K562 (cell line): ENCODE measurements around the gene PITPNC1. TPM values are rescaled to one million over a fixed set of nuclear protein-coding genes. Genes with fewer than 3 reads are reported as not detected.

ENCODE experiments used
- ATAC-seq: fragments of 200-7000 bp; cut with Tn5 transposase; 3 replicates; pipeline ENCODE4 v1.9.1; 2020; ENCODE audit warnings: moderate library complexity
- BruUV-seq: library from RNA; stranded (reverse); fragments of 400-500 nt; replicated peaks from 2 replicates; lab custom pipeline; 2021; lab: Mats Ljungman, UMichigan
- CTCF ChIA-PET: fragments of 300-600 bp; formaldehyde crosslinking; extraction: SDS; loops from one replicate; lab custom pipeline; 2021; ENCODE audit warnings: low intra/inter-chr PET ratio; lab: Yijun Ruan, JAX
- POLR2A ChIA-PET: fragments of 300-600, 350-650 bp; sonication (Branson Sonifier 250); formaldehyde crosslinking; extraction: SDS; loops from one replicate; lab custom pipeline; 2021; ENCODE audit warnings: antibody characterized with exemption, inconsistent platforms; lab: Yijun Ruan, JAX
- DNase-seq, 4 experiments: peaks; one replicate each; pipeline versions ENCODE4 v3.0.0 to v3.0.0-alpha.2; 2011 to 2018; ENCODE audit warnings: low spot score in 3 of 4, mixed read lengths in 3 of 4; ENCODE audit errors: extremely low read depth in 1 of 4
- FAIRE-seq: peaks from 2 replicates; lab custom pipeline; 2011; peaks lifted over from hg19 to GRCh38; lab: Jason Lieb, UNC
- H2AFZ ChIP-seq: 2 replicates; pipeline ENCODE4 v1.6.0; 2011; ENCODE audit warnings: low read depth, low read length, control low read depth, inconsistent platforms
- H3K27ac ChIP-seq: fragments of 200-600 bp; 3 replicates; pipeline ENCODE4 v1.8.0; 2011; ENCODE audit warnings: low read depth, mild to moderate bottlenecking, control low read depth, inconsistent platforms, low read length, moderate library complexity, mixed read lengths; ENCODE audit errors: extremely low read depth
- H3K27me3 ChIP-seq, 2 experiments: fragments of 300-600 bp in 1 of 2; 2 replicates in 1 of 2; 3 replicates in 1 of 2; pipeline versions ENCODE4 v1.6.0 to v1.8.0; 2011; ENCODE audit warnings: inconsistent platforms in 2 of 2, low read length in 2 of 2, mild to moderate bottlenecking in 1 of 2, mixed read lengths in 1 of 2, moderate library complexity in 1 of 2; ENCODE audit not compliant: control insufficient read depth in 2 of 2, insufficient read depth in 2 of 2
- H3K36me3 ChIP-seq: fragments of 300-600 bp; 3 replicates; pipeline ENCODE4 v1.8.0; 2011; ENCODE audit warnings: mild to moderate bottlenecking, low read length, inconsistent platforms; ENCODE audit not compliant: control insufficient read depth, insufficient read depth
- H3K4me1 ChIP-seq, 2 experiments: fragments of 200-600 bp in 1 of 2; replicated peaks in 1 of 2; 2 replicates in 1 of 2; 3 replicates in 1 of 2; pipeline versions ENCODE4 v1.5.1 to v1.8.0; 2011; ENCODE audit warnings: inconsistent platforms in 2 of 2, low read length in 2 of 2, mild to moderate bottlenecking in 1 of 2, mixed read lengths in 1 of 2, moderate library complexity in 1 of 2; ENCODE audit not compliant: control insufficient read depth in 2 of 2, insufficient read depth in 2 of 2
- H3K4me2 ChIP-seq: 2 replicates; pipeline ENCODE4 v1.6.1; 2011; ENCODE audit warnings: low read length, control low read depth, inconsistent platforms, mixed read lengths; ENCODE audit not compliant: insufficient read depth
- H3K4me3 ChIP-seq: fragments of 200-600 bp; sonication (generic), shearing (Covaris generic); 2 replicates; pipeline ENCODE4 v1.5.1; 2016; ENCODE audit warnings: control low read depth, inconsistent platforms
- H3K79me2 ChIP-seq: fragments of 200-600 bp; 3 replicates; pipeline ENCODE4 v1.8.0; 2011; ENCODE audit warnings: low read length, inconsistent platforms; ENCODE audit not compliant: control insufficient read depth, insufficient read depth
- H3K9ac ChIP-seq, 2 experiments: 2 replicates each; pipeline versions ENCODE4 v1.6.0 to v1.6.1; 2011; ENCODE audit warnings: low read depth in 2 of 2, low read length in 2 of 2, control low read depth in 1 of 2, inconsistent platforms in 1 of 2, mild to moderate bottlenecking in 1 of 2, mixed read lengths in 1 of 2; ENCODE audit not compliant: insufficient read depth in 1 of 2
- H3K9me1 ChIP-seq: one replicate; pipeline ENCODE4 v1.6.0; 2011; ENCODE audit warnings: inconsistent platforms, mild to moderate bottlenecking, low read length, moderate library complexity; ENCODE audit not compliant: control insufficient read depth, insufficient read depth
- H3K9me3 ChIP-seq: replicated peaks from 2 replicates; pipeline ENCODE4 v1.5.1; 2011; ENCODE audit warnings: low read depth, low read length, inconsistent platforms; ENCODE audit not compliant: control insufficient read depth, insufficient read depth
- H4K20me1 ChIP-seq: replicated peaks from 2 replicates; pipeline ENCODE4 v1.6.1; 2011; ENCODE audit warnings: low read length, inconsistent platforms, mixed read lengths; ENCODE audit not compliant: control insufficient read depth, insufficient read depth
- CHD1 ChIP-seq: fragments of 200-600 bp; sonication (generic); IDR thresholded peaks from one replicate; pipeline ENCODE4 v1.6.1; 2012; ENCODE audit warnings: mild to moderate bottlenecking, moderate library complexity, low read length, inconsistent platforms
- EHMT2 ChIP-seq: fragments of 450-650 bp; IDR thresholded peaks from 2 replicates; pipeline ENCODE4 v1.6.1; 2018; ENCODE audit warnings: antibody characterized with exemption
- HINFP ChIP-seq: fragments of 450-650 bp; conservative IDR thresholded peaks from 2 replicates; pipeline ENCODE4 v1.6.1; 2016; ENCODE audit warnings: missing genetic modification characterization, low read depth, mild to moderate bottlenecking, control low read depth, missing compliant biosample characterization
- HMBOX1 ChIP-seq: sonication (generic); IDR thresholded peaks from 2 replicates; pipeline ENCODE4 v1.6.1; 2016
- STAT5B ChIP-seq: fragments of 250-450 bp; sonication (Bioruptor Pico); IDR thresholded peaks from 2 replicates; pipeline ENCODE4 v1.8.0; 2021; ENCODE audit warnings: mild to moderate bottlenecking, inconsistent platforms
- ZNF239 ChIP-seq: fragments of 250-450 bp; sonication (Bioruptor Pico); IDR thresholded peaks from 2 replicates; pipeline ENCODE4 v1.4.0; 2020; ENCODE audit warnings: mild to moderate bottlenecking
- ZNF318 ChIP-seq, 2 experiments: fragments of 450-650 bp; IDR thresholded peaks; 2 replicates each; pipeline ENCODE4 v1.6.1; 2016; ENCODE audit warnings: mild to moderate bottlenecking in 2 of 2, borderline replicate concordance in 1 of 2, low read depth in 1 of 2, moderate library complexity in 1 of 2
- ZNF507 ChIP-seq: conservative IDR thresholded peaks from 2 replicates; pipeline ENCODE4 v1.6.1; 2017; ENCODE audit warnings: missing genetic modification characterization, missing compliant biosample characterization
- WGBS: fragments of 100-300 bp; shearing (Covaris generic); methylation state at CpG from one replicate; pipeline ENCODE4 v1.1.6; 2016; ENCODE audit warnings: low coverage, mixed read lengths; ENCODE audit not compliant: insufficient coverage; ENCODE audit errors: missing lambda C conversion rate; 5-methylcytosine and 5-hydroxymethylcytosine counted together
- in situ Hi-C: fragments of 300-500 bp; cut with MboI; formaldehyde crosslinking; loops from 4 replicates; pipeline ENCODE4 v1.15.0; 2018; ENCODE audit warnings: inconsistent platforms, mixed read lengths
- intact Hi-C: fragments of 100-400 bp; cut with micrococcal nuclease; formaldehyde crosslinking; loops from 2 replicates; pipeline ENCODE4 v1.14.2; 2022
- polyA plus RNA-seq, 8 experiments: library from polyadenylated mRNA; depleted of rRNA in 4 of 8; stranded (reverse) in 5 of 8; unstranded in 3 of 8; fragments of >200 nt; fragmentation: Nextera tagmentation in 2 of 8; fragmentation: Illumina TruSeq in 1 of 8; extraction: Ambion mirVana in 2 of 8; extraction: Trizol in 1 of 8; gene quantifications; 2 replicates each; pipeline versions ENCODE4 v1.2.1 to v1.2.3, GENCODE V29; 2011 to 2014; ENCODE audit warnings: inconsistent platforms in 1 of 8, missing spikeins in 1 of 8
- total RNA-seq, 7 experiments: library from RNA; depleted of rRNA in 6 of 7; stranded (reverse); fragments of >200 nt in 6 of 7; fragmentation: Illumina TruSeq in 2 of 7; extraction: Trizol in 2 of 7; gene quantifications; 2 replicates each; pipeline versions ENCODE4 v1.2.1 to v1.2.3, GENCODE V29; 2011 to 2021; ENCODE audit warnings: low replicate concordance in 1 of 7

The PITPNC1 gene
- total and polyA plus RNA-seq, 9 of the 15 experiments (the other 6 are each of a cell fraction or from before 2014, with no cell fraction given): 0.11 to 1.1 (median 0.65) TPM

GRCh38 chr17:67725373-67725791 is 348.3 kb downstream of the PITPNC1 start:
- DNase-seq (no peak), FAIRE-seq (no peak), ATAC-seq (no peak)
- Histone ChIP-seq H3K4me3 (no peak overlapping the region), H3K9ac (no peak overlapping the region), H3K27me3 (no peaks in the 10 kb centered on the region), H3K4me1 (no peaks in the 10 kb centered on the region), H3K4me2 (no peak overlapping the region), H4K20me1 (no peaks in the 10 kb centered on the region), H3K9me3 (no peaks in the 10 kb centered on the region), H3K79me2 (peaks cover 17% of the 10 kb centered on the region), H3K36me3 (peaks cover 92% of the 10 kb centered on the region), H2AFZ (no peak overlapping the region), H3K27ac (no peak overlapping the region), H3K9me1 (no peaks in the 10 kb centered on the region)
- ChIA-PET POLR2A (no interaction called here), CTCF (no interaction called here)
- TF ChIP-seq ZNF507 (tag) (no peak), ZNF239 (no peak), HMBOX1 (no peak), CHD1 (no peak), ZNF318 (IDR thresholded peaks at IDR 0.05; ENCODE audit: borderline replicate concordance in 1 of 2, low read depth in 1 of 2) (no peak), STAT5B (CRISPR knock-in tag) (no peak), EHMT2 (no peak), HINFP (no peak)
- intact Hi-C loops (no loop called here), in situ Hi-C loops (no loop called here)
- no TSS peak for BruUV-seq
- 96% methylated on average over 3 of the region's 4 CpGs for WGBS
